Myocyte (in vitro differentiated cells): Measurements from ENCODE around the gene ASTN2. TPM values are rescaled to one million over a fixed set of nuclear protein-coding genes. Genes with fewer than 3 reads are reported as not detected.

ENCODE experiments used
- DNase-seq: peaks from one replicate; pipeline ENCODE4 v3.0.0-alpha.2; 2012; ENCODE audit warnings: low read depth
- total RNA-seq: library from RNA; depleted of rRNA; stranded (reverse); fragments of >200 nt; gene quantifications from 2 replicates; pipeline ENCODE4 v1.2.3, GENCODE V29; 2014

ASTN2 gene
- total RNA-seq, 1 donor from 2014 or later = 25.3 TPM

GRCh38 chr9:116594547-116594946, 820.3 kb downstream of the ASTN2 start:
- peak; percentile 49 for DNase-seq

GRCh38 chr9:116592970-116593369, 821.9 kb downstream of the ASTN2 start:
- peak; percentile 5 for DNase-seq

- DNase-seq = no peak
These were observed 825.2 kb downstream of the ASTN2 start for GRCh38 chr9:116589392-116590354.

- DNase-seq = peak; percentile 41
These were observed 826.9 kb downstream of the ASTN2 start for GRCh38 chr9:116587919-116588318.

- DNase-seq = peak; percentile 8
These were observed 829.0 kb downstream of the ASTN2 start for GRCh38 chr9:116585896-116586295.

- DNase-seq = no peak
These were observed 829.7 kb downstream of the ASTN2 start for GRCh38 chr9:116585204-116585603.

- DNase-seq = no peak
These were observed 834.0 kb downstream of the ASTN2 start for GRCh38 chr9:116580853-116581252.

- DNase-seq = no peak
These were observed 838.5 kb downstream of the ASTN2 start for GRCh38 chr9:116576386-116576785.

- no peak for DNase-seq
These were observed 840.7 kb downstream of the ASTN2 start for GRCh38 chr9:116574027-116574679.

GRCh38 chr9:116572095-116572748, 842.6 kb downstream of the ASTN2 start:
- DNase-seq = peak; percentile 92

- no peak for DNase-seq
These were observed 845.7 kb downstream of the ASTN2 start for GRCh38 chr9:116569111-116569510.

GRCh38 chr9:116566677-116567488, 848.0 kb downstream of the ASTN2 start:
- no peak for DNase-seq

- no peak for DNase-seq
These were observed 848.9 kb downstream of the ASTN2 start for GRCh38 chr9:116565986-116566385.

GRCh38 chr9:116564266-116564793, 850.5 kb downstream of the ASTN2 start:
- no peak for DNase-seq

GRCh38 chr9:116558818-116559540, 855.9 kb downstream of the ASTN2 start:
- DNase-seq = no peak

- no peak for DNase-seq
These were observed 856.8 kb downstream of the ASTN2 start for GRCh38 chr9:116558035-116558434.

GRCh38 chr9:116555556-116556155, 859.2 kb downstream of the ASTN2 start:
- peak; percentile 22 for DNase-seq

GRCh38 chr9:116555119-116555518, 859.7 kb downstream of the ASTN2 start:
- peak; percentile 30 for DNase-seq

- DNase-seq = no peak
These were observed 864.0 kb downstream of the ASTN2 start for GRCh38 chr9:116550696-116551436.
